Subcutaneous adipose tissue (tissue), 4 donors: ENCODE results near the gene DEPP1. TPM values are rescaled to one million over a fixed set of nuclear protein-coding genes. Genes with fewer than 3 reads are reported as not detected.

Experiments
- CTCF ChIP-seq: fragments of 450-650 bp; IDR thresholded peaks from one replicate; pipeline ENCODE4 v1.5.1; 2016; ENCODE audit warnings: low read depth, mild to moderate bottlenecking, control low read depth, antibody characterized with exemption, moderate library complexity
- total RNA-seq, 4 donors: library from RNA; depleted of rRNA; stranded (reverse); fragments of >200 nt; gene quantifications; one replicate each; pipeline ENCODE4 v1.1.0, GENCODE V29; 2016

Gene DEPP1
- 100 to 1,000 TPM; 248 to 566 (median 406) TPM for total RNA-seq

- no peak for TF ChIP-seq CTCF
Measured at GRCh38 chr10:44978570-44979280, at the start of gene DEPP1. TSS of gene DEPP1 (minus strand) at chr10:44978809. CDS start at chr10:44978030, 779 bp downstream.

GRCh38 chr10:45023426-45023825 lies 44.8 kb upstream of the DEPP1 start:
- TF ChIP-seq CTCF = no peak

- TF ChIP-seq CTCF = no peak
Measured at GRCh38 chr10:45015590-45015989, 37.0 kb upstream of the DEPP1 start.

GRCh38 chr10:45008524-45009161 lies 30.0 kb upstream of the DEPP1 start:
- no peak for TF ChIP-seq CTCF

- TF ChIP-seq CTCF = no peak
Measured at GRCh38 chr10:45006276-45007030, 27.8 kb upstream of the DEPP1 start.

- no peak for TF ChIP-seq CTCF
Measured at GRCh38 chr10:45005284-45005683, 26.7 kb upstream of the DEPP1 start.

- no peak for TF ChIP-seq CTCF
Measured at GRCh38 chr10:45004661-45005060, 26.1 kb upstream of the DEPP1 start.
